ENCODE data around the gene SHROOM3.
"Not testable (repeated sequence)": the region's sequence is repeated elsewhere in the genome, so short reads cannot be mapped to it uniquely, and the experiment has no call there.

Gene SHROOM3

DNA sequence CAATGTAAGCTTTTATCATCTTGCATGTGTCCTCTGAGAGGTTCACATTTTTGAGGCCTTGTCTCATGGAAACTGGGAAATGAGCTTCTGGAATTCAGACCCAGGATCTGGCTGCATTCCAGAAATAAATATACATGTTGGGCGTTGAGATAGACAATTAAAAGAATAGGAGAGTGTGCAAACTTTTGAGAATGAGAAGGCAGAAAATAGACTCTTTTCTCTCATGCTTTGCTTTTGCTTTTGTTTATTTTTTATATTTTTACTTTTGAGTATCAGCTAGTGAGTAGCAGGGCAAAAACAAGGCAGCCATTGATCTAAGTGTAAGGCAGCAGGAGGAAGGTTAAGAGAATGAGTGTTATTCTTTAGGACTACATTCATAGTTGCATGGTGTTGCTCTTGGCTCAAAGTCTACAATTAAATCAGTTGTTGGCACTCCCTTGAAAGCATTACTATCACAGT lies 12.4 kb downstream of the SHROOM3 start:
- DNase-seq = no peak

DNA sequence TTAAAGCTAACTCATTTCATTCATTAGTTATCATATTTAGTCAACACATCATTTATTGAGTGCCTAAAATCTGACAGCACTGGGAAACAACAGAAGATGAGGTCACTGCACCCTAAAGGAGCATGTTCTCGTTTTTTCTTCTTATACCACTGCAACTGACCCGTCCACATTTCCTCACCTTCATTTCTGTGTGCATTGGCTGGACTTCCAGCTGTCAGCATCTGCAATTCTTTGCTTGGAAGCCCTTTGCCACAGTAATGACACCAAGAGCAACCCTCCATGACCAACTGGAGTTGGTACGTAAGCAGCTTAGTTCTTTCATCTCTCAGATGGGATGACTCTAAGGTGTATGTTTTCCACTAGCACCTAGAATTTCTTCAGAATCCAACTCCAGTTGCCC lies 13.2 kb downstream of the SHROOM3 start:
- no peak for DNase-seq

DNA sequence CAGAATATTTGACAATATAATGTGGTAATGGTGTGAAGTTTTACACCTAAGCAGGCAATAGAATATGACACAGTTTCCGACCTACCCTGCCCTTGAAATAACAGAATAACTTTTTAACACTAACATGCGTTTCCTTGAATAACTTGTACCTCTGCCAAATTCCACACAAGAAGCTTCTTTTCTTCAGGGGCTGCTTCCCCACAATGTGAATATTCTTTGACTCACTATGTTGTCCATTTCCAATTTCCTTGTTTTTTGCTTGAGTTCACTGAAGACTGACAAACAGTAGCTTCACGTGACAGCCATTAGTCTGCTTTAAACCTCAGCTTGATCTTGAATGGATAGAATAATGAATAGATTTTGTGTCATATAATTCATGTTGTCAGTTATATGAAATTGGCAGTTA lies 14.3 kb downstream of the SHROOM3 start:
- DNase-seq = no peak

DNA sequence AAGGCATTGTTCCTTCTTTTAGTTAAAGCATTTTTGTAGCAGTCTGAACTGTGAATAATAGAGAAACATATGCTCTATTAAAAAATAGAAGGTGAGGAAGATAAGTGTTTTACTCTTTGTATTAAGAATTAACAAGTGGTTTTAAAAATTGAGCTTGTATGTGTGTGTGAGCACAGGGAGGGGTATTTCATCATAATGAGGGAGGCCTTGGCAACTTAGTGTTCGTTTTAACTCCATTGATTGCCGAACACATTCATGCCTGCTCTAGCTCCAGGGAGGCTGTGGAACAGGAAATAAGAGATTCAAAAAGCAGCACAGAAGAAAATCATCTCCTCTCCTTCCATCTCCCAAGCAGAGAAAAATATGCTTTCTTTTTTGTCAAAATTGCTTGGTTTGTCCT lies 14.8 kb downstream of the SHROOM3 start:
- DNase-seq = no peak

DNA sequence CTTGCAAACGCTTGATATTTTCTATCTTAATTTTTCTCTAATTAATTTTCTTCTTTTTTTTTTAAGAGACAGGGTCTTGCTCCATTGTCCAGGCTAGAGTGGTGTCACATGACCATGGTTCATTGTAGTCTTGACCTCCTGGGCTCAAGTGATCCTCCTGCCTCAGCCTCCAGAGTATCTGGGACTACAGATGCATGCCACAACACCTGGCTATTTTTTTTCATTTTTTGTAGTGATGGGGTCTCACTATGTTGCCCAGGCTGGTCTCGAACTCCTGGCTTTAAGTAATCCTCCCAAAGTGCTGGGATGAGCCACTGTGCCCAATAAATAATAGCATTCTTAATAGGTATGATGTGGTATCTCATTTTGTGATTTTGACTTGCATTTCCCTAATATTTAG lies 18.2 kb downstream of the SHROOM3 start:
- DNase-seq = no peak

DNA sequence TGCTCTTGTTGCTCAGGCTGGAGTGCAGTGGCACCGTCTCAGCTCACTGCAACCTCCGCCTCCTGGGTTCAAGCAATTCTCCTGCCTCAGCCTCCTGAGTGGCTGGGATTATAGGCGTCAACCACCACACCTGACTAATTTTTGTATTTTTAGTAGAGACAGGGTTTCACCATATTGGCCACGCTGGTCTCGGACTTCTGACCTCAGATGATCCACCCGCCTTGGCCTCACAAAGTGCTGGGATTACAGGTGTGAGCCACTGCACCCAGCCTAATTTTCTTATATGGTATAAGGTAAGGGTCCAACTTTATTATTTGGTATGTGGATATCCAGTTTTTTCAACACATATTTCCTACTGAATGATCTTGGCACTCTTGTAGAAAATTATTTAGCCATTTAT lies 19.0 kb downstream of the SHROOM3 start:
- DNase-seq = not testable (repeated sequence)

DNA sequence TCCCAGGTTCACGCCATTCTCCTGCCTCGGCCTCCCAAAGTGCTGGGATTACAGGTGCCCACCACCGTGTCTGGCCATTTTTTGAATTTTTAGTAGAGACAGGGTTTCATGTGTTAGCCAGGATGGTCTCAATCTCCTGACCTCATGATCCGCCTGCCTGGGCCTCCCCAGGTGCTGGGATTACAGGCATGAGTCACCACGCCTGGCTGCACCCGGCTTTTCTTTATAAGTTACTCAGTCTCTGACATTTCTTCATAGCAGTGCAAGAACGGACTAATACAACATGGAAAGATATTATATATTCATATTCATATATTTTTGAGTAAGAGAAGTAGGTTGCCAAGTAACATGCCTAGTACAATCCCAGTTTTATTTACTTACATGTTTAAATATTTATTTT lies 22.9 kb downstream of the SHROOM3 start:
- no peak for DNase-seq

DNA sequence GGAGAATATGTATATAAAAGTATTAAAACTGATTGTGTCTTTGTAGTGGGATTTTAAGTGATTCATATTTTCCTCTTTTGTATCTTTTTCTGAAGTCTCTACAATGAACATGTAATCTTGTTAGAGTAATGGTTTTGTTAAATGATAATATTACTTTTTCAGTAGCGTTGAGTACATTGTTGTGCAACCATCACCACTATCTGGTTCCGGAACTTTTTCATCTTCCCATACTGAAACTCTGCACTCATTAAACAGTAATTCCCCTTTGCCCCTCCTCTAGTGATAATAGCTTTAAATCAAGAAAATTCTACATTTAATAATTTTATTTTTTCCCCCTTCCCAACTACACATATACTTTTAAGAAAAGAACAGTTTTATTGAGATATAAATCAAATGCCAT lies 23.3 kb downstream of the SHROOM3 start:
- DNase-seq = no peak

DNA sequence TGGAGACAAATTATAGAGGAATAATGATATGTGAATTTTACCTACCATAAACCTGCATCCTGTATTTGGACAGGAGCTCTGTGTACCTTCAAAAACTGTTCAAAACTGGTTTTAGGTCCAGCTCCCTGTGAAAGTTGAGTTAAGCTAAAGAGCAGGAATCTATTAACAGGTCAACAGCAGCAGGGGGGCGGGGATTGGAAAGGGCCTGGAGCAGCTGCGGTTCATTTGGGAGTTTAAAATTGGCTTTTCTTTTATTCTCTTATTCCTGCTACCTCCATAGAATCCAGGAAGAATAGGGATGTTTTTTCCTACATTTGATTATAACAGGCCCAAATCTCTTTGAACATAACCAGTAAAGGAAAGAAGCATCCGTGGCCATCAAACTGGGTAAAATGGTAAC lies 23.8 kb downstream of the SHROOM3 start:
- no peak for DNase-seq

DNA sequence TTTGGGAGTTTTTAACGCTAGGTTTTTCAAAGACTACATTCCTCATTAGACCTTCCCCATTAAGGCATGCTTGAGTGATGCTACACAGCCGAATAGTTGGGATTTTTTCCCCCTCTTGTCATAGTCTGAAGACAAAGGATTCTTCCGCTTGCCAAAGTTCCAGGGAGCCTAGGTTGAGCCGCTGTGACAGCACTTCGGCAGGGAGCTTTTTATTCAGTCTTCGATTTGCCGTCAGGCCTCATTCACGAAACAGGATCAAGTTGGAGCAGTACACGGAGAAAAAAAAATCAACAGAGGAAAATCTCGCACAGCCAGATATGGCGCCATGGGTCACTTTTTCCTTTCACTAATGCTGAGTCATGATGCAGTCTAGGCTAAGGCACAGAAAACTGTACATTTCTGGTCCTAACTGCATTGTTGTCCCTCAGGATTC lies 24.3 kb downstream of the SHROOM3 start:
- no peak for DNase-seq

DNA sequence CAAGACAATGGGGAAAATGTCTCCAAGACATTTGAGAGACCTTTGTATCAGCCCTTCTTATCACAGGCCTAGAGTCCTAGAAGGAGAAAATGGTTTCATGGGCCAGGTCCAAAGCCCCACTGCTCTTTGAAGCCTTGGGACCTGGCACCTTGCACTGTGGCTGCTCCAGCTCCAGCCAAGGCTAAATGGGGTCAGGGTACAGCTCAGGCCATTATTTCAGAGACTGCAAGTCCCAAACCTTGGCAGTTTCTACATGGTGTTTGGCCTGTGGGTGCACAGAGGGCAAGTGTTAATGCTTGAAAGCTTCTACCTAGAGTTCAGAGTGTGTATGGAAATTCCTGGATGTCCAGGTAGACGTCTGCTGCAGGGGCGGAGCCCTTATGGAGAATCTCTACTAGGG lies 28.5 kb downstream of the SHROOM3 start:
- no peak for DNase-seq

DNA sequence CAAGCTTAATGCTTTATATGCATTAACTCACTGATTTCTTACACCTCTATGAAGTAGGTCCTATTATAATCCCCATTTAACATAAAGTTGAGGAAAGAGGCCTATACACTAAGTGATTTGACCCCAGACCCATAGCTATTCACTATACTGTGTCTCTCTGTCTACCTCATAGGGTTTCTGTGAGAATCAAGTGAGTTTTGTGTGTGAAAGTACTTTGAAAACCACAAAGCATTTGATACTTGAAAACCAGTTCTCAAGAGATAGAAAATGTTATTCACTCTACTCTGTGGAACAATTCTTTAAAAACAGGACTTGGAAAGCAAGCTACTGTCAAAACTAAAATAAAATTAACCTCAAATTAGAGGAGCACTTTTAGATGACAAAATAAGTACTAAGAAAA lies 35.0 kb downstream of the SHROOM3 start:
- DNase-seq = no peak

DNA sequence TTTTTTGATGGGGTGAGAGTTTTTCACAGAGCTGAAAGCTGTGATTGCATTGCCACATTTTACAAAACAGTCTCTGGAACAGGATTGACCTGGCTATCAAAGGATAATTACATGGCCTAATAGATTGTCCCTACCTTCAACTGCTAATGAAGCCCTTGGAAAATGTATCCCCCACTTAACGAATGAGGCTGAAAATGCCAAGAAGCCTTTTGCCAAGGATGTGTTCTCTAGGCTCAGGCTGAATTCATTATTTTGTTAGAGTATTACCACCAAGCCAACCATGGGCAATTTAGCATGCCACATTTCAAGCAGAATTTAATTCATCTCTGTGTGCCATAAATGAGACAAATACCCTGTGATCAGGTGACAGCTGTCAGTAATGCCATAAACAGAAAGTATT lies 35.5 kb downstream of the SHROOM3 start:
- DNase-seq = no peak

DNA sequence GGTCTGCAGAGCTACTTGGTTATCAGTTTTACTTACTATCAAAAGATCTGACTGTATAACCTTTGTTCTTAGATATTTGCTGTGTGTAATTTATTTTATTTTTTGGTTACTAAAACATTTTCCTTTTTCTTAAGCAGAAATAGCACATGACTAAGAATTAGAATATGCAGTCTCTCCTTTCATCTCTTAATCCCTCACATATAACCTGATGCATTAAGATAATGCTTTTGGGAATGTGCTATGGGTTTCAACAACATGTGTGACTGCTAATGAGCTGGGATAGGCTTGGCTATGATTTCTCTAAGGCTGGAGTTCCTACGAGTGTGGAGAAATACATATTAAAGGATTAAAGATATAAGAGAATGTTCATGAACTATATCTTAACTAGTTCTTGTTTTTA lies 41.5 kb downstream of the SHROOM3 start:
- DNase-seq = no peak

DNA sequence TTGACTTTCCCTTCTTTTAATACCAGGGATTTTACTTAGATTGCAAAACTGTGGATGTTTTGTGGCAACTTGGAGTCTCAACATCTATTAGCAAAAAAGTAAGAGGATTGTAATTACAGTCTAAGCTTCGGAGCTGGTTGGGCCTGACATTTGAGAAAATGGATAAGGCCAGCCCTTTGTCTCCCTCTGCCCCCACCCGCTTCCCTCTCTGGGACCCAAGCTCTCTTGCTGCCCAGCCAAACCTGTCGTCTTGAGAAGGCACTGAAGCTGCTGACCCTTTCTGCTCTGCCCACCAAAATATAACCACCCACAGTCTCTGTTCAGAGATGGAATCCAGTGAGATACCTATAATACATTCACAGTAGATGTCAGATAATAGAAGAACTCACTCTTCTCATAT lies 49.6 kb downstream of the SHROOM3 start:
- DNase-seq = no peak

DNA sequence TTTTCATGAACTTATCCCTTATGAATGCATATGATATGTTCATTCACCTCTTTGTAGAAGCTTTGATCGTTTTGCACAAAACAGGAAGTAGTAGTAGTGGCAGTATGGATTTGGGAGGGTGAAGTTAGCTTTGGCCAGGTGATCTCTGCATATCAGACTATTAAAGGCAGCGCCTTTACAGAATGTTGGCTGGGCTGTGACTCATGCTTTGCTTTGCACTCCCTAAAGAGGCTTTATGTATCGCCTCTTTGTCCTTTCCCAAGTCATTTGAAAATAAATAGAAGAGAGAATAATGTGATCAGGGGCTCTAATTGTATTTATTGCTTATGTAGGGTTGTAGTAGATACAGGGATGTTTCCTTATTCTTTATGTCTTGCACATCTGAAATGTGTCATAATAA lies 50.4 kb downstream of the SHROOM3 start:
- DNase-seq = no peak

DNA sequence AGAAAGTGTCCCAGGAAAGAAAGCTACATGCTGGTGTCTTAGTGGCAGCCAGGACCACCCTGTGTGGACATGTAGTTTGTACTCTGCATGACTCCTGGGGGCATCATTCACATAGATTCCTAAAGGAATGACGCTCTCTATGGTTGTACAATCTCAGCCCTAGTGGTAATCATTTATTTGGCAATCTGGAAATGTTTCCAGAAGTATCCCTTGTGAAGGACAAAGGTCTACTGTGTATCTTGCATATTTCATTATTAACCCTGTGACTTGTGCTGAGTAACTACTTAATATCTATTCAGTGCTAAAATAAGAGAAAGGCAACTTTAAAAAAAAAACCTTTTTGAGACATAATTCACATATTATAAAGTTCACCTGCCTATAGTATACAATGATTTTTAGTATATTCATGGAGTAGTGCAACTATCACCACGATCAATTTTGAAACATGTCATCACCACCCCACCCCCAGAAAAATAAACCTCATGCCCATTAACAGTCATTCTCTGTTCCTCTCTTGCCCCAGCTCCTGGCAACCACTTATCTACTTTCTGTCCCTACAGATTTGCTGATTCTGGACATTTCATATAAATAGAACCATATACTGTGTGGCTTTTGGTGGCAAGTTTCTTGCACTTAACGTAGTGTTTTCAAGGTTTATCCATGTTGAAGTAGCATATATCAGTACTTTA lies 51.7 kb downstream of the SHROOM3 start:
- DNase-seq = no peak

DNA sequence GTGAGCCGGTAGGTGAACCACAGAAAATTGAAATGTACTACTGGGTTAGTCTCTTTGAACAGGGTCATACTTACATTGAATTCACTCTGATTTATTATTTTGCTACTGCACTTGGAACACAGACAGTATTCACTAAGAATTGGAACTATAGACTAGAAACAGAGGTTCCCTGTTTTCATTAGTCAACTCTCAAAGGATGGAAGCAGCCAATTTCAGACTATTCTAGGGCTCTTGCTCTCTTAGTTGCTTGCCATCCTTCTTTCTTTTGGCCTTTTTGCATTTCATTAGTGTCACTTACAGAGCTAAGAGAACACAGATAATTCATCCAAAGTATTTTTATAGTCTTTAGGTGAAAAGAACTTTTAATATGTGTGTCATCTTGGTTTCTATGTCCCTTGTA lies 52.6 kb downstream of the SHROOM3 start:
- DNase-seq = no peak

DNA sequence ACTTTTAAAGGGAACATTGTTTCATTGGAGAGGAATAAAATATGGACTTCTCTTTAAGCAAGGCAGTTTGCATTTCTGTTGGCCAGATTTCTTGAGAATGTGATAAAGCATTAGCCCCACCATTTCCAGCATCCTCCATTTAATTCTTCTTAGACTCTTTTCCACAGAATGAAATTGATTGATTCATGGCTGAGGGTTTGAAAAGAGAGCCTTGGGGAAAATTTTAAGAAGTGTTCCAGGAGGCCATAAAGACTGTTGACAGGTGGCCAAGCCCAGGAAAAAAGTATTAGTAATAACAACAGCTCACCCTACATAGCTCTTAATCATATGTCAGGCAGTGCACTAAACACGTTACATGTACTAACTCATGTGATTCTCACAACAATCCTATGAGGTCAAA lies 53.4 kb downstream of the SHROOM3 start:
- DNase-seq = no peak

DNA sequence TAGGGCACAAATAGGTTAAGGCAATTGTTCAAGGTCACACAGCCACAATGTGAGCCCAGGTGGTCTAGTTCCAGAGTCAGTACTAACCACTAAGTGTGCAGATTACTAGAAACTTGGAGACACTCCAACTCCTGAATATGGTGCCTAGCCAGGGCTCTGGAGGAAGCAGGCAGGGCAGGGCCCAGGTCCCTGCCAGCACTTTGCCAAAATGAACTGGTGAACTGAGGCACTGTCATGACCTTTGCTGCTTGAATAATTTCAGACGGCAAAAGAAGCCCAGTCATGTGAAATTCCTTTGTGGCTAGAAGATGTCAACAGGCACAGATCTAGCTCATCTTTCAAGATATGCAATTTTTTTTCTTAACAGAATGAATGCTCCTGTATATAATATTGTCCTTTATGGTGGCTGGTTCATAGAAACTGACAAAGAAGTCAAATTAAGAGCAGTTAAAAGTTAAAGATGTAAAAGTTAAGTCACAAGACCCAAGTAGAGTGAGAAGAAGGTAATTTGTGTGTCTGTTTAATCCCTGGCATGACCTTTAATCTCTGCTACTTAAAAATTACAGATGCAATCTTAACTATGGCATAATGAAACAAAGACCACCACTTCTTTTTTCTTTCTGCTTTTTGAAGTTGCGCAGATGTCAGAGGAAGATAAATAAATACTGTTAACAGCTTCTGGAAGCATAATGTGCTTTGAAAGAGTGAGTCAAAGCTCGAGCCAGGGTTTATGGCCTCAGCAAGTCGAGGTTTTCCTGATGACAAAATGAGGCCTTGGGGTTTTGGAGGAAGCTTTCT lies 54.1 kb downstream of the SHROOM3 start:
- no peak for DNase-seq

DNA sequence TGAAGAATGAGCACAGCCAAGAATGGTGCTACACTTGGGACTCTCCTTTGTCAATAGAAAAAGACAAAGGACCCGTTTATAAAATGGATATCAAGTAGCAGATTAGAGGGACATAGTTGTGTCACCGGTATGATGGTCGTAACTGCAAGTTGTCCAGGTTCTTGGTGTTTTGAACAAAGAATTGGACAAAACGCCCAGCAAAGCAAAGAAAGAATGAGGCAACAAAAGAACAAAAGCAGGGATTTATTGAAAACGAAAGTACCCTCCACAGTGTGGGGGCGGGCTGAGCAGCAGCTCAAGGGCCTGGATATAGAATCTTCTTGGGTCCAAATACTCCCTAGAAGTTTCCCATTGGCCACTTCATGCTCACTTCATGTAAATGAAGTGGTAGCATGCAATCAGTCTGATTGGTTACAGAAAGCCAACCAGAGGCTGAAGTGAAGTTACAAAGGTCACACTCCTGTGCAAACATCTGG lies 54.7 kb downstream of the SHROOM3 start:
- no peak for DNase-seq

DNA sequence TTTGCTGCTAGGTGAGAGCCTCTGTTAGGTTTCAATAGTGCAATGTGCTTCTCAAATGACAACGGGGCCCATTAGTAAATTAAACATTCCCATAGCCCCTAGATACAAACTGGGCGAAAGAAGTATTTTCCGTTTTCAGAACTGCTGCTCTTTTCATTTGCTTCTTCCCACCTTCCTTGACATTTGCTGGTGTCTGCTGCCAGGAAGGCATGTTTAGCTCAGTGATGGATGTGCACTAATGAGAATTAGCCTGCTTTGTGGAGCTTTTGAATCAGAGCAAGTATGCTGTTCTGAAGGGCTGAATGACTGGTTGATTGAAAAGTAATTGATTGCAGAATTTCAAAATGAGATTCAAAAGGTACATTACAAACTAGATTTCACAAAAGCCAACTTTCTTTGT lies 57.0 kb downstream of the SHROOM3 start:
- DNase-seq = no peak

DNA sequence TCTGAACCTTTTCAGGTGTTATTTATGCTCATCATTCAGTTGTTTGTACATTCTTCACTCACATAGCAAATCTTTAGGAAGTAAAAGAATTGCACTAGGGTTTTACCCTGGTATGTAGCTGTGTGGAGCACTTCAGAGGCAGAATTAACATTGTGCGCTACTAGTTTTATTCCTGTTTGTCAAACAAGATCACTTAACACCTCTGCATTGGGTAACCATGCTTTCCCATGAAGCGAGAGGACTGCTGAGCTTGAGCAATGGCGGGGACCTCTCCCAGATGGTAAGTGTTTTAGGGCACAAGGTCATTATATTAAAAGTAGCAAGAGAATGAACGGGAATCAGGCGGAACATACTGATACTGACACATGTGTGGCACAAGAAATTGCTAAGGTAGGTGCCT lies 59.2 kb downstream of the SHROOM3 start:
- no peak for DNase-seq

DNA sequence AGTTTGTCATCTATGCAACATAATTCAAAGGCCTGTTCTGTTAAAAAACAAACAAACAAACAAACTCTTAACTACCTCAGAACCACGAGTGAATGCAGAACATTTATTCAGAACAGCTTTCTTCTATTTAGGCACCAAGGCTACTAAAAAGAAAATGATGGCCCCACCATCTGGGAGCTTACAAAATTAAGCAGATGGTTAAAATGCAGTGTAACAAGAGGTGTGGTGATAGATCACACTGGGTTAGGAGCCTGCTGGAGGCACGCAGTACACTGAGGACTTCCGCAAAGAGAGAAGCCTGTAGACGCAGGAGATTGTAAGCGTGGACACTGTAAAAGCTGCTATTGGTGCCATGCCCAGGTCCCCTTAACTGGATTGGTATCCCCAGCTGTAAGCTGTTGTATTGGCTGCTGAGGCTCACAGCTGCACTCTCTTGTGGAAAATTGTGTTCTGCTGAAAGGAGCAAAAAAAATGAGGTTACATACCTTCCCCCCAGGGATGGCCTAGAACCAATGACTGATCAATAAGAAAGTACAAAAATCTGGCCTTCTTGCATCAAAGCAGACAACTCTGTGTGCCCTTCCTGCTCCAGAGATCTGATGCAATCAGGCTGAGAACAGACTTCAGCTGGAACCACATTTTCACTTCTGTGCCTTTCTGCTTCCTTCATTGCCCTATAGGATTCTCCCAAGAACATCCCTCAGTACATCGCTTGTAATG lies 60.0 kb downstream of the SHROOM3 start:
- DNase-seq = no peak

Data from activated CD4-positive, alpha-beta T cell treated with anti-CD3 and anti-CD28 coated beads, Interleukin-2, amount 50 U/mL, for 16 hours (primary cell).